AG04449 (cell line): Measurements from ENCODE around the gene PPP2R5B.

Source experiments
- CTCF ChIA-PET: fragments of 350-600 bp; formaldehyde crosslinking; extraction: SDS; loops from one replicate; lab custom pipeline; 2021; ENCODE audit warnings: antibody characterized with exemption; lab: Yijun Ruan, JAX
- POLR2A ChIA-PET: fragments of 400-600, 350-600 bp; formaldehyde crosslinking; extraction: SDS; loops from one replicate; lab custom pipeline; 2020; ENCODE audit warnings: antibody characterized with exemption, inconsistent platforms; lab: Yijun Ruan, JAX
- DNase-seq: peaks from one replicate; pipeline ENCODE4 v3.0.0-alpha.2; 2010; ENCODE audit warnings: low read depth, low spot score
- H3K4me3 ChIP-seq: 2 replicates; pipeline ENCODE4 v1.5.1; 2011; ENCODE audit warnings: low read depth, mild to moderate bottlenecking, control low read depth, low read length
- CTCF ChIP-seq: IDR thresholded peaks from one replicate; pipeline ENCODE4 v1.5.1; 2011; ENCODE audit warnings: mild to moderate bottlenecking, moderate library complexity, low read length, control low read depth, inconsistent platforms; ENCODE audit not compliant: insufficient read depth; ENCODE audit errors: missing control alignments

The PPP2R5B gene

DNA sequence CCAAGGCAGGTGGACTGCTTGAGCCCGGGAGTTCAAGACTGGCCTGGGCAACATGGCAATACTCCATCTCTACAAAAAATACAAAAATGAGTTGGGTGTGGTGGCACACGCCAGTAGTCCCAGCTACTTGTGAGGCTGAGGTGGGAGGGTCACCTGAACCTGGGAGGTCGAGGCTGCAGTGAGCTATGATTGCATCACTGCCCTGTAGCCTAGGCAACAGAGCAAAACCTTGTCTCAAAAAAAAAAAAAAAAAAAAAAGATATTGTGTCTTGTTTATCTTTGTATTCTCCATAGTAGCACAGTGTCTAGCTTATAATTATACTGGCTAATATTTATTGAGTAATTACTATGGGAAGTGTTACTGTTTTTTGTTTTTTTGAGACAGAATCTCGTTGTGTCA lies 27.0 kb downstream of the PPP2R5B start:
- DNase-seq = no peak
- no peak for TF ChIP-seq CTCF
- POLR2A ChIA-PET = interaction anchor here (0.7 kb wide), 1 partner anchor 27 kb away, joined by 3 read pairs; the partner anchor contains the start of gene PPP2R5B
- CTCF ChIA-PET = interaction anchor here (0.8 to 1.3 kb wide), 2 partner anchors 9 to 62 kb away, joined by 3 read pairs; no protein-coding TSS in a partner anchor
- no peak overlapping the region for H3K4me3 ChIP-seq

GRCh38 chr11:64954201-64954600 lies 29.7 kb downstream of the PPP2R5B start:
- DNase-seq = no peak
- POLR2A ChIA-PET = no interaction called here
- no peak overlapping the region for H3K4me3 ChIP-seq
- no peak for TF ChIP-seq CTCF
- CTCF ChIA-PET = interaction anchor here (1.6 kb wide), 1 partner anchor 60 kb away, joined by 4 read pairs; no protein-coding TSS in a partner anchor

GRCh38 chr11:64959498-64959897 lies 35.0 kb downstream of the PPP2R5B start:
- no peak for TF ChIP-seq CTCF
- no peak for DNase-seq
- no peak overlapping the region for H3K4me3 ChIP-seq
- ChIA-PET POLR2A (no interaction called here), CTCF (no interaction called here)

DNA sequence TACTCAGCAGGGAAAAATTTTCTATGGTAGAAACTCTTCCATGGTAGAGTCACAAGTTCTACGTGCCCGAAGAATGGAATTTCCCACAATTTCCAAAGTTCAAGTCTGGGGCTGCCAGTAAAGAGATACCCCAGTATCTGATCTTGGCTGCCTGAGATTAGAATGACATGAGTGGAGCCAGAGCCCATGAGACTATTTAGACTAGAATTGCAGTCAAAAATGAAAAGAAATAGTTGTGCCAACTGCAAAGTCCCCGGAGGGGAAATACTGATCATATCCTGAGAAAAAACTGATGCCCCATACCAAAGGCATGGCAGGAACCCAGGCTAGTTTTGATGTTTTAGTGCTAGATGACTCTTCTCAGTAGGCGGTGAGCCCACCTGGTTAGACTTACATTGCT lies 36.2 kb downstream of the PPP2R5B start:
- CTCF ChIA-PET = no interaction called here
- H3K4me3 ChIP-seq = no peak overlapping the region
- POLR2A ChIA-PET = no interaction called here
- no peak for TF ChIP-seq CTCF
- DNase-seq = no peak

GRCh38 chr11:64963072-64963631 lies 38.7 kb downstream of the PPP2R5B start:
- TF ChIP-seq CTCF = no peak
- CTCF ChIA-PET = interaction anchor here (1.0 to 1.4 kb wide), 3 partner anchors 10 to 75 kb away, joined by 3 to 6 read pairs (median 3); partner anchors contain the start of gene ARL2
- DNase-seq = no peak
- POLR2A ChIA-PET = no interaction called here
- no peak overlapping the region for H3K4me3 ChIP-seq

- ChIA-PET POLR2A (no interaction called here), CTCF (no interaction called here)
- TF ChIP-seq CTCF = no peak
Observed at GRCh38 chr11:64967375-64967774, 42.9 kb downstream of the PPP2R5B start.

More at GRCh38 chr11:64967375-64967774, 42.9 kb downstream of the PPP2R5B start:
- no peak for DNase-seq
- no peak overlapping the region for H3K4me3 ChIP-seq
